A204.1 (cell line): ENCODE data around the gene TEAD3.

Experiments used
- FAIRE-seq: peaks from 2 replicates; lab custom pipeline; 2012; peaks lifted over from hg19 to GRCh38; lab: Jason Lieb, UNC

Gene TEAD3

DNA sequence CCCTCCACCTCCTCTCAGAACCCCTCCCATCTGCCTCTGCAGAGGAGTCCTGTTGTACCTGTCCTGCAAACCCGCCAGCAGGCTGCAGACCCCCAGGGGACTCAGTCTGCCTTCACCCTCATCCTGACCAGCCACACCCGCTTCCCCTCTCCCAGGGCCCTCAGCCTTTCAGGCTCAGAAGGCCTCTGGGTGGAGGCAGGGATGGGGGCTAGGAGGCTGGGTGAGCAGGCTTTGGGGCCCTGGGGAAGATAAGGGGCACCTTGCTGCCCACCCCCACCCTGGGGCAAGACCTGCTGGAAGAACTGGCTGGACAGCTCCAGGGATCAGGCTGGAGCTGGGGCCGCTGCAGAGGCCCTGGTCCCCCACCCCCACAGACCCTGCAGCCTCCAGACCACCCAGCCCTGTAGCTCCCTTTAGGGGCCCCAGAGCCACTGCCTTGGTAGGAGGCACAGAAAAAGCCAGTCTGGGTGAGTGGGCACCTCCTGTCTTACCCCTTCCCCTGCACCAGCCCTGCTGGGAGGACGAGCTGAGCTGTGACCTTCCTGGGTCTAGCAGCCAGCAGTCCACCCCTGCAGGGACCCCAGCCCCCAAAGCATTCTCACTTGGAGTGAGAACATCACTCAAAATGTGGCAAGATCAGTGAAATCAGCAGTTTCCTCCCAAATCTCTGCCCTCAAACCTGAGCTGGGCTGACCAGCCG is 5.2 kb downstream of the TEAD3 start:
- no peak for FAIRE-seq

GRCh38 chr6:35490821-35491557 is 5.9 kb downstream of the TEAD3 start:
- FAIRE-seq, result no peak

- no peak for FAIRE-seq
These were observed 6.7 kb downstream of the TEAD3 start for GRCh38 chr6:35489995-35490791.

GRCh38 chr6:35489066-35489465 is 7.8 kb downstream of the TEAD3 start:
- no peak for FAIRE-seq

- no peak for FAIRE-seq
These were observed 8.4 kb downstream of the TEAD3 start for GRCh38 chr6:35488517-35488862.

DNA sequence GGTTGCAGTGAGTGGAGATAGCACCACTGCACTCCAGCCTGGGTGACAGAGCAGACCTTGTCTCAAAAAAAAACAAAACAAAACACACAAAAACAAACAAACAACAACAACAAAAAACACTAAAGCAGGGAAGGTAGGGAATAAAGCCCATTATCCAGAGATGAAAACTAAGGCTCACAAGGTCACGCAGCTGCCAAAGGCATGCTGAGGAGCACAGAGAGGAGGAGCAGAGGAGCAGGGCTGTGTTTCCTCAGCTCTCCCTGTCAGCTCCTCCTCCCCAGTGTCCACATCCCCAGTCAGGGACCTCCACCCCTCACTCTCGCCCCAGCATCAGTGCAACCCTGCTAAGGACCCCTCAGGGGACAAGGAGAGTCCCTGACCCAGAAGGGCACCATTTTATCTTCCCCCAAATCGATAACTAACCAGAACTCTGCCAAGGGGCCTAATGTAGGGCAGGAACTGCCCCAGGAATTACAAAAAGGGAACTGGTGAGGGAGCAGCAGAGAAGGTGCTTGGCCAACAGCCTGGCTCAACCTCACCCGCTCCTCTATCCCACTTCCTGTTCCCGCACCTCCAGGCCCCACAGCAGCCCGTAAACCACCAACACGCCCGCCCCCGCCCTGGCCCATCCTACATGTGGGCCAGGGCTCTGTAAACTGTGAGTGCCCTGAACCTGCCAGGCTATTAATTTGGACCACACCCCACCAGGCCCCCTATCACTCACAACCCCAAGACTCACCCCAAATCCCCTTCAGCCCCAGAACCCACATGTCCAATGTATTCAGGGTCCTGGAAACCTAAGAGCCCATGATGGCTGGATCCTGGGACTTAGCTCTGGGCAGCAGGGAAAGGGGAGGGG is 9.0 kb downstream of the TEAD3 start:
- no peak for FAIRE-seq

GRCh38 chr6:35486005-35486925 is 10.6 kb downstream of the TEAD3 start:
- FAIRE-seq, result no peak

DNA sequence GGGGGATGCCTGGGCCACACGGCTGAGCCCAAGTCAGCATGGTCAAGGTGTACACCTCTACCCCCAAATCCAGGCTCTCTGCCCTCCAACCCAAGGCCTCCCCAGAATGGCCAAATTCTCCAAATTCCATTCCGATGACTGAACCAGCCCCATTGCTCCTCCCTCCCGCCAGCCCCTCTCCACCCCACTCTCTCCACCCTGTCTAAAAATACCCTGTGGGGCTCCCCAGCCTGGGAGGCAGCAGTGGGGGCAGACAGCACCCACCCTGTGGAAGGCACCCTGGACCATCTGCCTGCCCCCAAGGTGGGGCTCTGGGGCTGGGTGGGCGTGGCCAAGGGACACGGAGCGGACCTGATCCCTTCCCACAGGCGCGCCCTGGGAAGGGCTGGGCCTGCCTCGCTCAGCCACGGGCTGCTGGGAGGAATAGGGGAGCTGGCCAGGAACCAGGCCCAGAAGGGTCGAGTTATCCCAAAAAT is 11.4 kb downstream of the TEAD3 start:
- no peak for FAIRE-seq

DNA sequence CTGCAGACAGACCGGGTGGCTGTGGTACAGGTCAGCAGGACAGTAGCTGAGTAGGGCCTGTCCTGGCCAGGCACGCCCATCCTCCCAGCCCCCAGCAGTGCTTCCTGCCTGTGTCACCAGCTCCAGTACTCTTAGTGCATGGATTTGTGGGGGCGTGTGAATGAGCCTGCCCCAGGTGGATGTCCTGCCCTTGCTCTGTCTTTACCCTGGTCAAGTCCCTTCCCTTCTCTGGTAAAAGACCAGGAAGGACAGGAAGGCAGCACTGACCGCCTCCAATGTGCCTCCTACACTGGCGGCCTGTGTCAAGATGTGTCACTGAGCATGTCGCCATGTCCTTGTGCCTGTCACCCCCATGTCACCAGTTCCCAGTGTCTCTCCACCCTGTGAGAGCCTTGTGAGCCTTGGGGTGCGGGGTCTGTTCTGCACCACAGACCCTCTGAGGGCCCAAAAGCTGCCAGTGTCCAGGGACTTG is 11.9 kb downstream of the TEAD3 start:
- FAIRE-seq, result no peak

- no peak for FAIRE-seq
These were observed 12.8 kb downstream of the TEAD3 start for GRCh38 chr6:35483893-35484645.

- no peak for FAIRE-seq
These were observed 13.4 kb downstream of the TEAD3 start for GRCh38 chr6:35483490-35483889.

DNA sequence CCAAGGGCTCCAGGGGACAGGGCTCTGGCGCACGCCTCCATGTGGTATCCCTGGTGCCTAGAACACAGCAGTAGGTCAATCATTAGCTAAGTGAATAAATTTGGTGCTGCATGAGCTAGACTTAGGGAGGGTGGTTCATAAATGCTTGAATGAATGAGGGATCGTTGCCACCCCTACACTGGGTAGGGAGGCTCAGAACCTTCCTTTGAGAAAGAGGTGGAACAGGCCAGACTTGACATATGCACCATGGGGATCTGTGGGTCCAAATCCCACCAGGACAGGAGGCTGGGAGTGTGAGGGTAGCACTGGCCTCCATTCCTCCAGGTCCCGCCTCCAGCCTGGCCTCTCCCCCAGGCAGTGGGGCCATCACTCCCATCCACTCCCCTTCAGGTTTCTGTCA is 13.8 kb downstream of the TEAD3 start:
- no peak for FAIRE-seq

DNA sequence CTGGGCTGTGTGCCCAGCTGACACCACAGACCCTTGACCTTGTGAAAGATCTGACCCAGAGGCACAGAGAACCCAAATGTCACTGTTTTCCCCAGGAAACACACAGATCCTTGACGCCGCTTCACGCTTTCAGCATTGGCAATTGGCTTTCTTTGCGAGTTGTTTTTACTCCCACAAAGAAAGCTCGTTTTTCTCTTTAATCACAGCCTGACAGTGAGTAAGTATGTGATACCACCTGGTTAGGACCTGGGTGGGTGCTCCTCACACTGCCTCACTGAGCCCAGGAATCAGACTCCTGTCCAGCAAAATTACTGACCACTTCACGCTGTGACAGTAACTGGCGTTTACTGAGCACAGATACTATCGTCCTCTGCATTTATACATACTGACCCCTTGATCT is 15.7 kb downstream of the TEAD3 start:
- no peak for FAIRE-seq

- FAIRE-seq, result no peak
These were observed 16.7 kb downstream of the TEAD3 start for GRCh38 chr6:35480176-35480575.

- FAIRE-seq, result no peak
These were observed 18.6 kb downstream of the TEAD3 start for GRCh38 chr6:35478259-35478658.

- no peak for FAIRE-seq
These were observed 19.2 kb downstream of the TEAD3 start for GRCh38 chr6:35477551-35478179.

DNA sequence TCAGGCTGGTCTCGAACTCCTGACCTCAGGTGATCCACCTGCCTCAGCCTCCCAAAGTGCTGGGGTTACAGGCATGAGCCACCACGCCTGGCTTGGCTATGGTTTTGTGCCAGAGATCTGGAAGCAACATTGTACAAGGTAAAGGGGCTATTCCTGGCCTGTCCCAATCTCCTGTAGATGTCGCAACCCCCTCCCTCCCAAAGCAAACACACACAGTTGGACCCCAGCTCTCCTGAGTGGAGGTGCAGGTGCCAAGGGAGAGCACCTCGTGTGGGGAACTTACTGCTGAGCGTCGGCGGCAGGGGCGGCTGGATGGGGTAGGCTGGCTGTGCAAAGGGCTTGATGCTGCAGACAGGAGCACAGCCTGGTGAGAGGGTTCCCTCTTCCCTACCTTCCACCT is 19.9 kb downstream of the TEAD3 start:
- no peak for FAIRE-seq

GRCh38 chr6:35476004-35476403 is 20.9 kb downstream of the TEAD3 start:
- FAIRE-seq, result no peak

DNA sequence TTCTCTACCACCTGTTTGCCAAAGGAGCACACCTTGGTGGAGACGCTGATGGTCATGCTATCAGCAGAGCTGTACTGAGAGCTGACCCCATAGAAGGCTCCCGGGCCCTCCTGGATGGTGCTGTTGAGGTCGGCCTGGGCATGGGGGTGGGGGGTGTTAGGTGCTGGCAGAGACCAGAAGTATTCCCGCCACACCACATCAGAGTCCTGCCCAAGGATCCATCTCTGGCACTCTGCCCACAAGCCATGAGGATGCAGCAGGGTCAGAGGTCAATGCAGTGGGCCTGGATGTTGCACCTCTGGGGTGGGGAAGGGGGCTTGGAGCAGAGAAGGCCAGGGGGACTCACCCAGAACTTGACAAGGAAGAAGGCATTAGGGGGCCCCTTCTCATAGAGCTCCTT is 21.3 kb downstream of the TEAD3 start:
- no peak for FAIRE-seq
